Left lobe of liver (tissue), 2 donors: ENCODE data around the gene HMGCR. TPM values are rescaled to one million over a fixed set of nuclear protein-coding genes. Genes with fewer than 3 reads are reported as not detected.

Experiments used
- ATAC-seq: fragments of 200-7000 bp; cut with Tn5 transposase; one replicate; pipeline ENCODE4 v1.9.1; 2020; ENCODE audit warnings: mild to moderate bottlenecking, moderate library complexity
- DNase-seq: peaks from one replicate; pipeline ENCODE4 v3.0.0-alpha.2; 2020; ENCODE audit warnings: low spot score
- total RNA-seq: library from RNA; stranded (reverse); gene quantifications from one replicate; pipeline ENCODE4 v1.2.1, GENCODE V29; 2021
- donor health status: DM: no; HTN: no; CAD: no; lungs with moderate emphysema.
- donor health status: DM: no; HTN: yes; CAD: no.

The HMGCR gene
- total RNA-seq, 1 donor from 2014 or later: 15.5 TPM

DNA sequence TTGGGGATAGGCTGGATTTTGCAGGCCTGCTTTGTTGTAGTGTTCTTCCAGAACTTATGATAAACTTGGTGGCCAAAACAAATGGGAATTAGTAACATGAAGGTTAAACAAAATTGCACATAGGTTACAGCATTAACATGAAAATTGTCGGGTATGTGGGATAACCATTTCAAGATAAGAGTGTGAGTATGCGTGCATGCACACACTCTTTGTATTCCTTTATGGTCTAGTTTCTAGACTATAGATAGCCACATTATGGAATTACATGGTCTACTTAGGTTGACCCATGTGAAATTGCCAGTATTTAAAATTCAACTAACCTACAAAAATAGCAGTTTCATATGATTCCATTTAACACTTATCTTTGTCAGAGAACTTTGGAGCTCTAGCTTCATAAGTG lies 1.4 kb downstream of the HMGCR start:
- ATAC-seq: no peak
- no peak for DNase-seq

DNA sequence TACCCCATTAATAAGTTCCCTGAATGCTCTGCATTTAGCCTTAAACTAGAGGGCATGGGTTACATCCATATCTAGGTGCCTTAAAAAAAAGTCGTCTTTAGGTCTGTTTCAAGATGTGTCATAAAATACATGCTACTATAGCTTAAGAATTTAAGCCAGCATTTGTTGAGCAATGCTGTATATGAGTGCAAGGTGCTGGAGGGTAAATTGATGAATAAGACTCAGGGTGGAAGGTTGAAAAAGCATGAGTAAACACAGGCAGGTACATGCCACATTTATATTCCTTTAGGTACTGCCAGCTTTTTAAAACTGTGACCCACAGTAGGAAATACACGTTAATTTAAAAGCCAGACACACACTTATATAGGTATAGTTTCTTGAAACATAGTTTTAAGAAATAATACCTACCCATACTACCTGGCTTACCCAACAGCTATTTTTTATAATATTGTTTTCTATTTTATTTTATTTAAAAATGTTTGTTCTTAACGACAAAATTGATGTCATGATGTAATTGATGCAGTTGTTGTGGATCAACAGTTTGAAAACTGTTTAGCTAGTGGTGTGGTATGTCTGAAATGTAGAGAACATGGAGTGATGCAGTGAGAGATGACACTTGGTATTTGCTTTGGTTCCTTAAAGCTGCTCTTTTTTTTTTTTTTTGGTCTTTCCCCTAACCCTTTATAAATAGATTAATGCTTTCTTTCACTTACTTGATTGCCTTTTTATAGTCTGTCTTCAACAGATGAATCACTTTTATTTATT lies 3.9 kb downstream of the HMGCR start:
- DNase-seq (no peak), ATAC-seq (no peak)

- DNase-seq: no peak
- ATAC-seq: no peak
Measured at GRCh38 chr5:75341934-75342333, 4.9 kb downstream of the HMGCR start.

- DNase-seq (no peak), ATAC-seq (no peak)
Measured at GRCh38 chr5:75342836-75343235, 5.8 kb downstream of the HMGCR start.

DNA sequence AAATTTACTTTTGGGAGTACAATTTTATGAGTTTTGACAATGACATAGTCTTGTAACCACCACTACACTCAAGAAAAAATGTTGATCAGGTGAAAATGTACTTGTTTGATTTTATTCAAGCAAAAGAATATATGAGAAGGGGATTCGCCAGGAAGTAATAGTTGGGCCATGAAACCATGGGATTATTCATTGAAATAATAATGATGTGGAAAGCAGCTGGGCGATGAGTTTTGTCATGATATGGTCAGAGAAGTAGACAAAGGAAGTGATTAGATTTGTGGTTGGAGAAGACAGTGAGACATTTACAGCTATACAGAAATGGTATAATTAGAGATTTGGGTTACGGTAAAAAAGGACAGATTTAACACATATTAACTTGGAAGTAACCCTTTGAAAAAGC lies 11.2 kb downstream of the HMGCR start:
- no peak for ATAC-seq
- no peak for DNase-seq

DNA sequence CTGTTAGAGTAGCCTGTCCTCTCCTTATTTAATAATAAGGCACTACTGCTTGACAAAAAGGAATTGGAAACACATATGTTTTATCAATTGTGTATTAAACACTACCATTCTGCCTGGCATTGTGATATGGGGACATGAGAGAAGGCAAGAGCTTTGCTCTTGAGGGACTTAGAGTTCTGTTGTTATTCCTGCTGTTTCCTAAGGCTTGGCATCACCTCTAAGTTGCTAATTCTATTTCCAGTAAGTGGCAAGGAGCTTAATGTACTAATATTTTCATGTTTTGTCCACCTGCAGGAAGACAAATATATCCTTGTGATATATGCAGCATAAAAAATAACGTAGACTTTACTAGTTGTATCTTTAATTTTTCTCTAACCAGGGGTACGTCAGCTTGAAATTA lies 12.6 kb downstream of the HMGCR start:
- ATAC-seq (no peak), DNase-seq (no peak)

DNA sequence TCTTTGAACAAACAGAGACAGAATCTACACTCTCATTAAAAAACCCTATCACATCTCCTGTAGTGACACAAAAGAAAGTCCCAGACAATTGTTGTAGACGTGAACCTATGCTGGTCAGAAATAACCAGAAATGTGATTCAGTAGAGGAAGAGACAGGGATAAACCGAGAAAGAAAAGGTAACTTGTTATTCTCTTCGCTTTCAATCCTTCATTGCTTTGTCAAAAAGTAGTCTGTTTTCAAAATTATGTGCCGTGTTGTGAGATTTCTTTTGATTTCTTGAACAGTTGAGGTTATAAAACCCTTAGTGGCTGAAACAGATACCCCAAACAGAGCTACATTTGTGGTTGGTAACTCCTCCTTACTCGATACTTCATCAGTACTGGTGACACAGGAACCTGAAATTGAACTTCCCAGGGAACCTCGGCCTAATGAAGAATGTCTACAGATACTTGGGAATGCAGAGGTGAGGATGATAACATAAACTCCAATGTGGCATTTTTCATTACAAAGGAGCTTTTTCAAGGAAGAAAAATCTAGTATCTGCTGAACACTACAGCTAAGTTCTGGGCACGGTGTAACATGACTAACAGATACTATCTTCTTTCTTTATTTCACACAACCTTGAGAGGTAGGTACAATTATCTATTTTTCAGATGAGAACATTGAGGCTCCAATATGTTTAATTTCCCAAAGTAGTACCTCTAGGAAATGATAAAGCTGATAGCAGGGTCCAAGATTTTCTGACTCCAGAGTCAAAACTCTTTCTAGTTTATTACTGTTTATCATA lies 14.3 kb downstream of the HMGCR start:
- ATAC-seq (no peak), DNase-seq (no peak)

DNA sequence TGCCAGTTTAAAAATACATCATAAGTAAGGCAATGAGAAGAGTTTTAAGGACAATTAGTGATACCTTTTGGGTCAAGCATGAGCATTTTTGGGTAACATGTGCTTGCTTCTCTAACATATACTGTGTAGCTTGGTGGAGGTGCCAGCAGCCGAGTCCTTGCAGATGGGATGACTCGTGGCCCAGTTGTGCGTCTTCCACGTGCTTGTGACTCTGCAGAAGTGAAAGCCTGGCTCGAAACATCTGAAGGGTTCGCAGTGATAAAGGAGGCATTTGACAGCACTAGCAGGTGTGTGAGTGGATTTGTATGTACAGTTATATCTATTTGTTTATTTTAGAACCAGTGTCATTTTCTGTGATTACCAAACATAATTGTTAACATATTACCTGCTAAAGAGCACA lies 18.2 kb downstream of the HMGCR start:
- no peak for ATAC-seq

DNA sequence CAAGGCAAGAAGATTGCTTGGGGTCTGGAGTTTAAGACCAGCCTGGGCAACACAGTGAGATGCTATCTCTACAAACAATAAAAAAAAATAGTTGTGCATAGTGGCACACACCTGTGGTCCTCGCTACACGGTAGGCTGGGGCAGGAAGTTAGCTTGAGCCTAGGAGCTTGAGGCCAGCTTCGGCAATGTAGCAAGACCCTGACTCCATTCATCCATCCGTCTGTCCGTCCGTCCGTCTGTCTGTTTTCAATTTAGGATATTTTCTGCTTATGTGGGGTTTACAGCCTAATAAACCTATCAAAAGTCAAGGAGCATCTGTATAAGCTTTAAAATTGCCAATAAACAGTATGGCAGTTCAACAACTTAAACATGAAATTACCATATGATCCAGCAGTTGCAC lies 19.7 kb downstream of the HMGCR start:
- no peak for ATAC-seq

More for the DNA sequence above, 18.2 kb downstream of the HMGCR start:
- no peak for DNase-seq

GRCh38 chr5:75358117-75358516 lies 21.1 kb downstream of the HMGCR start:
- ATAC-seq (no peak), DNase-seq (no peak)

More for the DNA sequence above, 19.7 kb downstream of the HMGCR start:
- no peak for DNase-seq

- ATAC-seq (peak; percentile 17), DNase-seq (no peak)
Measured at GRCh38 chr5:75361310-75361709, 24.3 kb downstream of the HMGCR start.

GRCh38 chr5:75362474-75362975 lies 25.5 kb downstream of the HMGCR start:
- DNase-seq (no peak), ATAC-seq (no peak)

DNA sequence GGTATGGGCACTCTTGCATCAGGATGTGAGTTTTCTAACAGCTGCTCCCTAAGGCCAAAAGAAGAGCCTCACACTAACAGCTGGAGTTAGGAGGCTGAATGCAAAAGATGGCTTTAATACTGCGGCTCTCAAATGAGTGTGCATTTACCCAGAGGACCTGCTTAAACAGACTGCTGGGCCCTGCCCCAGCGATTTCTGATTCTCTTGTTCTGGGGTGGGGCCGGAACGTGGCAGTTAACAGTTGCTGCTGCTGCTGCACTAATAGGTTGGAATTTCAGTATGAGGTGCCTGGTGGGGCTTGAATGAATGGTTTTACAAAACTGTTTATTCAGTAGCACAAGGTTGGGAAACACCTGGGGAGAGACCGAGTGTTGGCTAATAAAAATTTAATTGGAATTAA lies 26.1 kb downstream of the HMGCR start:
- DNase-seq (no peak), ATAC-seq (peak; percentile 18)

DNA sequence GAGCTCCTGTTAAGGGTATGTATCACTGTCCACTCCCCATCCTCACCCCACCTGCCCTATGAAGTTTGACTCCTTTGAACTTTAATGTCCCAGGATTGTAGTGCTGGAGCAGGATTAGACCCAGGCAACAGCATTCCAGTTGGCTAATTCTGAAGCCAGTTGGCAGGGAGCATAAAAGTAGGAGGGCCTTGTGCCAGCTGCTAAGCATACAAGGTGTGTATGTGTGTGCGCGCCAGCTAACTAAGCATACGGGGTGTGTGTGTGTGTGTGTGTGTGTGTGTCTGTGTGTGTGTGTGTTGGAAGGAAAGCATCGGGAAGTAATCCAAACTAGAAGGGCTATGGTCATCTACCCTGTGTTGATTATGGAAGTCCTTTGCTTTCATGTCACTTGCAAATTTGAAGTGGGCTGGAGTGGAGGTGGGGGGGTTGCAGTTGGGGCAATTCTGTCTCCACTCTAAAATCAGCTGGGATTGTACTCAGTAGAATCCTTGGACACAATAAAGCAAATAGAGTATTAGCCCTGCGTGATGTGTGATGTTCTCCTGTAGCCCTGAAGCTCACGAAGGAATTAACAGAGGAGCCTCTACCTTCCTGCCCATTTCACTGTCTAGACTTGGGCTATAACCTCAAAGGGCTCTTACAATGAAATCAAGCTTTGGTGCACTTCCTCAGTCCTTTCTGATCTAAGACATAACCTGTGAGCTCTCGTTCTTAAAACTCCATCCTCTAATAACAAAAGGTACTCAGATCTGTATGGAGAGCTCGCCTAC lies 26.9 kb downstream of the HMGCR start:
- ATAC-seq: peak; percentile 93
- DNase-seq: peak; percentile 91

GRCh38 chr5:75364571-75365280 lies 27.7 kb downstream of the HMGCR start:
- DNase-seq (no peak), ATAC-seq (no peak)

DNA sequence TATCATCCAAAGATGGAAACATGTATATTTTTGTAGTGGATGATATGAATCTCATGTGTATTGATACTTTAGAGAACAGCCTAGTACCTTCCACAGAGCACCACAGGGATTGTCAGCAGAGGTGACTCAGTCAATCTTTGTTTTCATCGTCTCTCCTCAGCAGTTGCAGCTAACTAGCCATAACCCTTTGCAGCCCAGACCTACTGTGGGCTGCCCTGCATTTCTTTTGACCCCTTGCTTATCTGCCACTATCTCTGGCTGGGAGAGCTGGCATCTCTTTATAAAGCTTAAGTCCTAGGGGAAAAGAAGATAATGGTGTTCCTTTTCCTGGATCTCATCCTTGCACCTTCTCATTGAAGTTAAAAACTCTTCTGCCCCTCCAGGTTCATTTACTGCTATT lies 28.7 kb downstream of the HMGCR start:
- DNase-seq (no peak), ATAC-seq (no peak)

- DNase-seq (no peak), ATAC-seq (no peak)
Measured at GRCh38 chr5:75366787-75367186, 29.8 kb downstream of the HMGCR start.

DNA sequence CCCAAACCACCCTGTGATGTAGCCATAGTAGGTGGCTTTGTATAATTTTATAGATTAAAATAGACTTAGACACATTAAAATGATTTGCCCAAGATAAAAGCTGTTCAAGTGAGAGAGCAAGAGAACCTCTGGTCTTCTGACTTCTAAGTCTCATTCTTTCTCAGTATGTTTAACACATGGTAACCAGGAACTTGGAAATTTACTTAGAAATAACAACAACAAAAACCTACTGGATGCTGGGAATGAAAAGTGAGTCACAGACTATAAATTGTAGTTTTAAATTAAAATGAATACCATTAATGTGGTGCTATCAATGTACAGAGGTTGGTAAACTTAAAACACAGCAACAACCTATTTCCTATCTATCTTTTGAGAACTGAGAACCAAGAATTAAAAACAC lies 30.4 kb downstream of the HMGCR start:
- ATAC-seq (no peak), DNase-seq (no peak)

DNA sequence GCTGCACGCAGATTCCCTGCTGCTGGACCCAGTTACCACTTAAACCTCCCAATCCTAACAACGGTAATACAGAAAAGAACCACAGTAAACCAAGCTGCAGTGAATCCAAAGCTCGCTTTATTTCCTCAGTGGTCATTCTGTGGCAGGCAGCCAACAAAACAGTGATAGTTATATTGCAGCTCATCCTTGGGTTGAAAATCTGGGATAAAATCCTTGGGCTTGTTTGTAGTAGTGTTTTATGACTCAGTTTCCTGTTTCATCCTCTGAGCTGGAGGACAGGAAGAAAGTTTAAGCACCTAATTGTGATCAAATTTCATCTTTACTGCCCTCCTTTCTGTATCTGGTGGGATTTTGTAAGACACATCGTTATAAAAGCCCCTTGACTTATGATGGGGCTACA lies 31.4 kb downstream of the HMGCR start:
- DNase-seq (no peak), ATAC-seq (no peak)

DNA sequence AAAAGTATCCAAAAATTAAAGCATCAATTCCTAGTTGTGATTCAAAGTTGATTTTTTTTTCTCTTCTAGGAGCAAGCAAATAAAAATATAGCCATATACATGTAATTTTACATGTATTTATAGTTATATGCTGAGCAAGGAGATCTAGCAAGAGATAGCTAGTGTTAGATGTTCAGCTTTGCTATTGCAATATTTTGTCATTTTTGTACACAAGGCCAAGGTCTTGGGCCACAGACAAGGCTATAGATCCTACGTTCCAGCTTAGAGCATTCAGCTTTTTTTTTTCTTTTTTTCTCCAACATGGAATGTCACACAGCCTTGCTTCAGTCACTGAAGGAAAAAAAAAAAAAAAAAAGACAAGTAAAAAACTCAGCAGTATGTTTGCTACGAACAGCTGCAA lies 36.8 kb downstream of the HMGCR start:
- no peak for ATAC-seq
- DNase-seq: no peak

DNA sequence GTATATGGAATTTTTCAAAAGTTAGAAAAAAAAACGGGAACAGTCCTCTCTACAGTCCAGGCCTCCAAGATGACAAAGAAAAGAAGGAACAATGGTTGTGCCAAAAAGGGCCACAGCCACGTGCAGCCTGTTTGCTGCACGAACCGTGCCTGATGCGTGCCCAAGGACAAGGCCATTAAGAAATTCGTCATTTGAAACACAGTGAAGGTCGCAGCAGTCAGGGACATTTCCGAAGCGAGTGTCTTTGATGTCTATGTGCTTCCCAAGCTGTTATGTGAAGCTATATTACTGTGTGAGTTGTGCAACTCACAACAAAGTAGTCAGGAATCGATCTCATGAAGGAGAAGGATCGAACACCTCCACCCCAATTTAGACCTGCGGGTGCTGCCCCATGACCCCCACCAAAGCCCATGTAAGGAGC lies 37.4 kb downstream of the HMGCR start:
- no peak for ATAC-seq
- DNase-seq: no peak
